K562 (cell line): ENCODE results near the gene MLC1. TPM values are rescaled to one million over a fixed set of nuclear protein-coding genes. Genes with fewer than 3 reads are reported as not detected.

ENCODE experiments used
- ATAC-seq: fragments of 200-7000 bp; cut with Tn5 transposase; 3 replicates; pipeline ENCODE4 v1.9.1; 2020; ENCODE audit warnings: moderate library complexity
- BruUV-seq: library from RNA; stranded (reverse); fragments of 400-500 nt; replicated peaks from 2 replicates; lab custom pipeline; 2021; lab: Mats Ljungman, UMichigan
- CTCF ChIA-PET: fragments of 300-600 bp; formaldehyde crosslinking; extraction: SDS; loops from one replicate; lab custom pipeline; 2021; ENCODE audit warnings: low intra/inter-chr PET ratio; lab: Yijun Ruan, JAX
- POLR2A ChIA-PET: fragments of 300-600, 350-650 bp; sonication (Branson Sonifier 250); formaldehyde crosslinking; extraction: SDS; loops from one replicate; lab custom pipeline; 2021; ENCODE audit warnings: antibody characterized with exemption, inconsistent platforms; lab: Yijun Ruan, JAX
- DNase-seq, 4 experiments: peaks; one replicate each; pipeline versions ENCODE4 v3.0.0 to v3.0.0-alpha.2; 2011 to 2018; ENCODE audit warnings: low spot score in 3 of 4, mixed read lengths in 3 of 4; ENCODE audit errors: extremely low read depth in 1 of 4
- FAIRE-seq: peaks from 2 replicates; lab custom pipeline; 2011; peaks lifted over from hg19 to GRCh38; lab: Jason Lieb, UNC
- H2AFZ ChIP-seq: 2 replicates; pipeline ENCODE4 v1.6.0; 2011; ENCODE audit warnings: low read depth, low read length, control low read depth, inconsistent platforms
- H3K27ac ChIP-seq: fragments of 200-600 bp; 3 replicates; pipeline ENCODE4 v1.8.0; 2011; ENCODE audit warnings: low read depth, mild to moderate bottlenecking, control low read depth, inconsistent platforms, low read length, moderate library complexity, mixed read lengths; ENCODE audit errors: extremely low read depth
- H3K27me3 ChIP-seq, 2 experiments: fragments of 300-600 bp in 1 of 2; 2 replicates in 1 of 2; 3 replicates in 1 of 2; pipeline versions ENCODE4 v1.6.0 to v1.8.0; 2011; ENCODE audit warnings: inconsistent platforms in 2 of 2, low read length in 2 of 2, mild to moderate bottlenecking in 1 of 2, mixed read lengths in 1 of 2, moderate library complexity in 1 of 2; ENCODE audit not compliant: control insufficient read depth in 2 of 2, insufficient read depth in 2 of 2
- H3K36me3 ChIP-seq: fragments of 300-600 bp; 3 replicates; pipeline ENCODE4 v1.8.0; 2011; ENCODE audit warnings: mild to moderate bottlenecking, low read length, inconsistent platforms; ENCODE audit not compliant: control insufficient read depth, insufficient read depth
- H3K4me1 ChIP-seq, 2 experiments: fragments of 200-600 bp in 1 of 2; replicated peaks in 1 of 2; 2 replicates in 1 of 2; 3 replicates in 1 of 2; pipeline versions ENCODE4 v1.5.1 to v1.8.0; 2011; ENCODE audit warnings: inconsistent platforms in 2 of 2, low read length in 2 of 2, mild to moderate bottlenecking in 1 of 2, mixed read lengths in 1 of 2, moderate library complexity in 1 of 2; ENCODE audit not compliant: control insufficient read depth in 2 of 2, insufficient read depth in 2 of 2
- H3K4me2 ChIP-seq: 2 replicates; pipeline ENCODE4 v1.6.1; 2011; ENCODE audit warnings: low read length, control low read depth, inconsistent platforms, mixed read lengths; ENCODE audit not compliant: insufficient read depth
- H3K4me3 ChIP-seq: fragments of 200-600 bp; sonication (generic), shearing (Covaris generic); 2 replicates; pipeline ENCODE4 v1.5.1; 2016; ENCODE audit warnings: control low read depth, inconsistent platforms
- H3K79me2 ChIP-seq: fragments of 200-600 bp; 3 replicates; pipeline ENCODE4 v1.8.0; 2011; ENCODE audit warnings: low read length, inconsistent platforms; ENCODE audit not compliant: control insufficient read depth, insufficient read depth
- H3K9ac ChIP-seq, 2 experiments: 2 replicates each; pipeline versions ENCODE4 v1.6.0 to v1.6.1; 2011; ENCODE audit warnings: low read depth in 2 of 2, low read length in 2 of 2, control low read depth in 1 of 2, inconsistent platforms in 1 of 2, mild to moderate bottlenecking in 1 of 2, mixed read lengths in 1 of 2; ENCODE audit not compliant: insufficient read depth in 1 of 2
- H3K9me1 ChIP-seq: one replicate; pipeline ENCODE4 v1.6.0; 2011; ENCODE audit warnings: inconsistent platforms, mild to moderate bottlenecking, low read length, moderate library complexity; ENCODE audit not compliant: control insufficient read depth, insufficient read depth
- H3K9me3 ChIP-seq: replicated peaks from 2 replicates; pipeline ENCODE4 v1.5.1; 2011; ENCODE audit warnings: low read depth, low read length, inconsistent platforms; ENCODE audit not compliant: control insufficient read depth, insufficient read depth
- H4K20me1 ChIP-seq: replicated peaks from 2 replicates; pipeline ENCODE4 v1.6.1; 2011; ENCODE audit warnings: low read length, inconsistent platforms, mixed read lengths; ENCODE audit not compliant: control insufficient read depth, insufficient read depth
- CBX8 ChIP-seq: fragments of 200-600 bp; sonication (generic); IDR thresholded peaks from 2 replicates; pipeline ENCODE4 v1.6.1; 2012; ENCODE audit warnings: borderline replicate concordance, mixed run types, low read depth, mild to moderate bottlenecking, moderate library complexity, mixed read lengths, low read length, control low read depth, inconsistent platforms; ENCODE audit not compliant: poor library complexity, severe bottlenecking; ENCODE audit errors: extremely low read depth
- GATAD2B ChIP-seq: fragments of 450-650 bp; IDR thresholded peaks from 2 replicates; pipeline ENCODE4 v1.6.1; 2017; ENCODE audit warnings: mild to moderate bottlenecking, borderline replicate concordance
- GMEB1 ChIP-seq: fragments of 250-450 bp; sonication (Bioruptor Pico); IDR thresholded peaks from 2 replicates; pipeline ENCODE4 v1.4.0; 2020; ENCODE audit warnings: mild to moderate bottlenecking
- NFE2L1 ChIP-seq: fragments of 450-650 bp; IDR thresholded peaks from 2 replicates; pipeline ENCODE4 v1.6.1; 2016; ENCODE audit warnings: missing genetic modification characterization, low read depth, mild to moderate bottlenecking, missing compliant biosample characterization, moderate library complexity, borderline replicate concordance
- PCBP2 ChIP-seq: fragments of 200-400 bp; formaldehyde crosslinking; IDR thresholded peaks from 2 replicates; pipeline ENCODE4 v1.6.1; 2018; ENCODE audit warnings: low read length, low read depth, mild to moderate bottlenecking, moderate library complexity; ENCODE audit not compliant: poor library complexity, severe bottlenecking
- PHB2 ChIP-seq: fragments of 450-650 bp; IDR thresholded peaks from 2 replicates; pipeline ENCODE4 v1.6.1; 2017; ENCODE audit warnings: low read depth
- PHF8 ChIP-seq: fragments of 200-600 bp; sonication (generic); IDR thresholded peaks from 2 replicates; pipeline ENCODE4 v1.6.1; 2012; ENCODE audit warnings: mixed run types, mild to moderate bottlenecking, inconsistent platforms, low read length, moderate library complexity, borderline replicate concordance
- ZBTB5 ChIP-seq: fragments of 450-650 bp; IDR thresholded peaks from 2 replicates; pipeline ENCODE4 v1.6.1; 2017; ENCODE audit warnings: antibody characterized with exemption
- ZNF232 ChIP-seq: sonication (generic); formaldehyde crosslinking; IDR thresholded peaks from 2 replicates; pipeline ENCODE4 v1.8.0; 2022; ENCODE audit warnings: mild to moderate bottlenecking, missing genetic modification reagents
- ZNF507 ChIP-seq: conservative IDR thresholded peaks from 2 replicates; pipeline ENCODE4 v1.6.1; 2017; ENCODE audit warnings: missing genetic modification characterization, missing compliant biosample characterization
- ZNF583 ChIP-seq: fragments of 250-450 bp; sonication (Bioruptor Pico); IDR thresholded peaks from 2 replicates; pipeline ENCODE4 v1.4.0; 2020
- ZNF764 ChIP-seq: fragments of 250-450 bp; sonication (Bioruptor Pico); IDR thresholded peaks from 2 replicates; pipeline ENCODE4 v1.4.0; 2020; ENCODE audit warnings: low read depth, mild to moderate bottlenecking, moderate library complexity
- WGBS: fragments of 100-300 bp; shearing (Covaris generic); methylation state at CpG from one replicate; pipeline ENCODE4 v1.1.6; 2016; ENCODE audit warnings: low coverage, mixed read lengths; ENCODE audit not compliant: insufficient coverage; ENCODE audit errors: missing lambda C conversion rate; 5-methylcytosine and 5-hydroxymethylcytosine counted together
- in situ Hi-C: fragments of 300-500 bp; cut with MboI; formaldehyde crosslinking; loops from 4 replicates; pipeline ENCODE4 v1.15.0; 2018; ENCODE audit warnings: inconsistent platforms, mixed read lengths
- intact Hi-C: fragments of 100-400 bp; cut with micrococcal nuclease; formaldehyde crosslinking; loops from 2 replicates; pipeline ENCODE4 v1.14.2; 2022
- polyA plus RNA-seq, 8 experiments: library from polyadenylated mRNA; depleted of rRNA in 4 of 8; stranded (reverse) in 5 of 8; unstranded in 3 of 8; fragments of >200 nt; fragmentation: Nextera tagmentation in 2 of 8; fragmentation: Illumina TruSeq in 1 of 8; extraction: Ambion mirVana in 2 of 8; extraction: Trizol in 1 of 8; gene quantifications; 2 replicates each; pipeline versions ENCODE4 v1.2.1 to v1.2.3, GENCODE V29; 2011 to 2014; ENCODE audit warnings: inconsistent platforms in 1 of 8, missing spikeins in 1 of 8
- total RNA-seq, 7 experiments: library from RNA; depleted of rRNA in 6 of 7; stranded (reverse); fragments of >200 nt in 6 of 7; fragmentation: Illumina TruSeq in 2 of 7; extraction: Trizol in 2 of 7; gene quantifications; 2 replicates each; pipeline versions ENCODE4 v1.2.1 to v1.2.3, GENCODE V29; 2011 to 2021; ENCODE audit warnings: low replicate concordance in 1 of 7

MLC1 gene
- total and polyA plus RNA-seq, 9 of the 15 experiments (the other 6 are each of a cell fraction or from before 2014, with no cell fraction given), result 0.06 to 0.98 (median 0.39) TPM

- intact Hi-C loops, result no loop called here
These were observed 1.1 kb downstream of the MLC1 start for GRCh38 chr22:50084080-50084477.

GRCh38 chr22:50083462-50084079 lies 1.7 kb downstream of the MLC1 start:
- Histone ChIP-seq H3K4me1 (peaks cover 10 to 23% of the 10 kb centered on the region in 2 experiments; a peak in 4 of 5 replicates), H3K9me1 (no peaks in the 10 kb centered on the region), H3K27me3 (no peaks in the 10 kb centered on the region), H3K9me3 (no peaks in the 10 kb centered on the region), H2AFZ (no peak overlapping the region), H3K4me3 (no peak overlapping the region), H3K79me2 (no peaks in the 10 kb centered on the region), H3K4me2 (no peak overlapping the region), H4K20me1 (no peaks in the 10 kb centered on the region), H3K27ac (no peak overlapping the region), H3K36me3 (no peaks in the 10 kb centered on the region), H3K9ac (no peak overlapping the region)
- POLR2A ChIA-PET, result interaction anchor here (0.8 to 1.4 kb wide), 2 partner anchors 10 to 53 kb away, joined by 3 read pairs; no protein-coding TSS in a partner anchor
- FAIRE-seq (no peak), ATAC-seq (no peak), DNase-seq (no peak)
- in situ Hi-C loops (no loop called here), intact Hi-C loops (no loop called here)
- CTCF ChIA-PET, result no interaction called here
- 65% methylated on average over 13 of the region's 18 CpGs for WGBS
- BruUV-seq, result no TSS peak
- TF ChIP-seq PHB2 (no peak), CBX8 (no peak), GATAD2B (no peak), ZBTB5 (no peak), GMEB1 (CRISPR knock-in tag) (no peak), ZNF583 (CRISPR knock-in tag) (no peak), NFE2L1 (no peak), PHF8 (no peak), PCBP2 (no peak), ZNF232 (CRISPR knock-in tag) (no peak)

More at GRCh38 chr22:50084080-50084477, 1.1 kb downstream of the MLC1 start:
- Histone ChIP-seq H4K20me1 (no peaks in the 10 kb centered on the region), H3K4me2 (no peak overlapping the region), H3K27me3 (no peaks in the 10 kb centered on the region), H3K9me3 (no peaks in the 10 kb centered on the region; the same call in 1 of the 2 replicates), H3K4me3 (no peak overlapping the region), H3K4me1 (peaks cover 10 to 23% of the 10 kb centered on the region in 2 experiments; a peak in 4 of 5 replicates), H3K9ac (no peak overlapping the region; a peak in 1 of 4 replicates), H3K36me3 (no peaks in the 10 kb centered on the region), H3K27ac (no peak overlapping the region), H3K79me2 (no peaks in the 10 kb centered on the region), H2AFZ (no peak overlapping the region), H3K9me1 (no peaks in the 10 kb centered on the region)
- TF ChIP-seq ZNF764, result no peak
- TF ChIP-seq ZNF507 (tag), result no peak
- no peak for FAIRE-seq
- WGBS, result 79% methylated on average over 6 of the region's 10 CpGs
- BruUV-seq, result no TSS peak
- in situ Hi-C loops, result no loop called here
- DNase-seq, result no peak
- no peak for ATAC-seq
- POLR2A ChIA-PET, result interaction anchor here (0.8 to 2.0 kb wide), 3 partner anchors 9 to 54 kb away, joined by 3 to 5 read pairs (median 3); no protein-coding TSS in a partner anchor
- CTCF ChIA-PET, result no interaction called here
